ENCODE data around the gene CFAP251.

DNA sequence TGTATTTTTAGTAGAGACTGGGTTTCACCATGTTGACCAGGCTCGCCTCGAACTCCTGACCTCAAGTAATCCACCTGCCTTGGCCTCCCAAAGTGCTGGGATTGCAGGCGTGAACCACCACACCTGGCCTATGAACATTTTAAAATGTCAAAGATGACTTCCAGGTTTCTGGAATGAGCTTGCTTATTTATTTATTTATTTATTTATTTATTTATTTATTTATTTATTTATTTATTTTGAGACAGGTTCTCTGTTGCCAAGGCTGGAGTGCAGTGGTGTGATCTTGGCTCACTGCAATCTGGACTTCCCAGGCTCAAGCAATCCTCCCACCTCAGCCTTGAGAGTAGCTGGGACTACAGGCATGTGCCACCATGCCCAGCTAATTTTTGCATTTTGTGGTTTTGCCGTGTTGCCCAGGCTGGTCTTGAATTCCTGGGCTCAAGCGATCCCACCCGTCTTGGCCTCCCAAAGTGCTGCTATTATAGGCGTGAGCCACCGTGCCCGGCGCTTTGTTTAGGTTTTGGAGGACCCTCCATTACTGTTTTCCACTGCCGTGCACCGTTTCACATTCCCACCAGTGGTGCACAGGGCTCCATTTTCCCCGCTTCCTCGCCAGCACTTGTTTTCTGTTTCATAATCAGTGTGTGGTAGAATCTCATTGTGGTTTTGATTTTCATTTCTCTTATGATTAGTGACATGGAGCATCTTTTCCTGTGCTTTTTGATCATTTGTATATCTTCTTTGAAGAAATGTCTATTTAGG lies 6.4 kb upstream of the CFAP251 start:
- TF ChIP-seq CTCF (IDR thresholded peaks at IDR 0.05) (no peak), POLR2AphosphoS5 (IDR thresholded peaks at IDR 0.05) (no peak), POLR2A (IDR thresholded peaks at IDR 0.05) (no peak)

Data from prostate gland (tissue), 2 donors.